GM18526 (cell line): ENCODE data around the gene CFTR.

Experiments
- POLR2A ChIP-seq: IDR thresholded peaks from 3 replicates; pipeline ENCODE4 v1.6.1; 2011; ENCODE audit not compliant: insufficient read length; ENCODE audit errors: extremely low read depth

The CFTR gene

DNA sequence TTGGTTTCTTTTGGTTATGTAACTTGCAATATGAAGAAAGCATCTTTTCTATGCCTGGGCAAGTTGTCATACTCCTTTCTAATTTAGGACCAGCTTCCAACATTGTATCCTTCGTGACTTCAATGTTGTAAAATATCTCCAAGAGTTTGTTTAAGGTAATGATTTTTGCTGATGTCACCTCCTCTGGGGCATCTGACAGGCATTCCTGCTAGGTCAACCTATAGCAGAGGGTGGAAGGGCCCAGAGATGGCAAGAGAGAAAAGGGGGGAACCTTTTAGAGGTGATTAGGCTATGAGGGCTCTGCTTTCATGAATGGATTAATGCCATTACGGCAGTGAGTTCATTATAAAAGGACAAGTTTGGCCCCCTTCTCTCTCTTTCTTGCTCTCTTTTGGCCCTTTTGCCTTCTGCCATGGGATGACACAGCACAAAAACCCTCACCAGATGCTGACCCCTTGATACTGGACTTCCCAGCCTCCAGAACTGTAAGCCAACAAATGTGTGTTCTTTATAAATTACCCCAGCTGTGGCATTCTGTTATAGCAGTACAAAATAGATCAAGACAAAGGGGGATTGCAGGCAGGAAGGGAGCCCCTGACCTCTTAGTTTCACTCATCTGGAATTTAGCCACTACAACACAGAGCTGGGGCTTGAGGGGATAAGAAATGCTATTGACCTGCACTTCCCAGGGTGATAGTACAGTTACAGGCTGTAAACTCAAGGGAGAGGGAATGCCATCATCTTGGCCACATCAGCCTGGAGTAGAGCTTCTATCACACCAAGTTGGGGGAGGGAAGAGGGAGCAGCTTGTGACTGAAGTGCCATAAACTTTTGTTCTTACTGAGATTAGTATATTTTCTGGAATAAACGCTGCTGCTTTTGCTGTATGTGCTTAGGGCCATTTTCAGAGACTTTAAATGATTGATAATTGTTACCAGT is 195.9 kb downstream of the CFTR start:
- TF ChIP-seq POLR2A: no peak

DNA sequence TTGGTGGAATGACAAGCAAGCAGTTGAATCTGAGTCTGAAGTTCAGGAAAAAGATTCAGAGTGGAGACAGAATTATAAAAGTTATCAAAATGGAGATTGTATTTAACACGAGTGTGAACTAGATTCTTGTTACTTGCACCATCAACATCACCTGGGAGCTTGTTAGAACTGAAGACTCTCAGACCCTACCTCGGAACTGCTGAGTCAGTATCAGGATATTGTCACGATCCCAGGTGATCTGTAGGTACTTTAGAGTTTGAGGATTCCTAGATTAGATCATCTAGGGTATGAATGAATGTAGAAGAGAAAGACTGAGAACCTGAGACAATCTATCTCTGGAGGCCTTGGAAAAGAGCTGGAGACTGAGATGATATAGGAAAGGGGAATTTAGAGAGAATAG is 199.3 kb downstream of the CFTR start:
- TF ChIP-seq POLR2A: no peak

DNA sequence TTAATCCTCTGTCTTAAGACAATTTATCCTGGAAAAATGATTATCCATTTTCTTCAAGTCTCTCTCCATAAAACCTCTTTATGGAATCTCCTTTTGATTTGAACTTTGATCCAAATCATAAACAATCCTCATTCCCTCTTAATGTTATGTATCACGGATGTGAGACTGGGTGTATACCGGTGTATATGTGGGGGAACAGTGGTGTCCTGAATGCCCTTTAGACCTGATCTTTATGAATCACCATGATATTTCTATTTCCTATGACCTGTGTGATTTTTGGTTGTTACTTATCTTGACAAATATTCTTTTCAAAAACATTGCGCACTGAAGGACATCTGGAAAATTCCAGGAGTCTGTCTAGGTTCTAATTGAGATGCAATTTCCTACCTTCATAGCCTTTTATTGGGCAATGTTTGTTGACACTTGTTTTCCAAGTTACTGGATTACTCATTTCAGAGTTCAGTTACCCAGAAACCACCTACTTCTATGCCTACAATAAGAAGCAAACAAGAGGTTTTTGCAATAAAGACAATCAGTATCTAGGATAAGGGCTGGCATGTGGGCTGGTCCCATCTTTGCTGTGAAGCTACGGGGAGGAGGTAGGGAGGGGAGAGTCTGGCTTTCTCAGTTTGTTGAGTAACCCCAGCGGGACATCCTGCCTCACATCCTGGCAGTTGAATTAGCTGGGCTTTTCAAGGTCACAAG is 203.0 kb downstream of the CFTR start:
- no peak for TF ChIP-seq POLR2A

DNA sequence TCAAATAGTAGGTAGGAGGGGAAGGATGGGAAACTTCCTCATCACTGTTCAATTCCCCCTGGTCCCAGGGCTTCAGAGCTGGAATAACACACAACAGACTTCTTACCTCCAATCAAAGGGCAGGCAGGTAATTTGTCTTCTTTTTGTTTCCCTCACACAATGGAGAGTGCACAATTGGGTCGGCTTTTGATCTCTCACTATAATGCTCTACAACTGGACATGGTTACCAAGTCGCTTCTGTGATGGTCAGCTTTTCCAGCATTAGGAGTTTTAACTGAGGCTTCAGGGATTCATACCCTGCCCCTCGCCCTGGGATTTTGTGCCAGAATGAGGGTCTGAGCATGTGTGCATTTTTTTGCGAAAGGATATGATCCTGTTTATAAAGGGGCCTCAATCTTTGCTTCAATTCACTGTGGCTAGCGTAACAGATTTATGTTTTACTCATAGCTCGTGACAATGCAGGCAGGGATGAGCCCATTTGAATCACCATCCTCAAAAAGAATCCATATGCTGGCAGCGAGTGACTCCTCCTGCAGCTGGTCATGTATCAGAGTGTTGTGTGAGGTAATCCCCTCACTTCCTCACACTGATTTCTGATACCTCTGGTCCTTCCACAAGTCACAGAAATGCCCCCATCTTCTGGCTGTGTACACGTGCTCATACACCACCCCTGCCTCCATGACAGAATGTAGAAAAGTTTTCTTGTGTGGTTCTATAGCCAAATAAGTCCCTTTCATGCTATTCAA is 203.8 kb downstream of the CFTR start:
- TF ChIP-seq POLR2A: no peak

DNA sequence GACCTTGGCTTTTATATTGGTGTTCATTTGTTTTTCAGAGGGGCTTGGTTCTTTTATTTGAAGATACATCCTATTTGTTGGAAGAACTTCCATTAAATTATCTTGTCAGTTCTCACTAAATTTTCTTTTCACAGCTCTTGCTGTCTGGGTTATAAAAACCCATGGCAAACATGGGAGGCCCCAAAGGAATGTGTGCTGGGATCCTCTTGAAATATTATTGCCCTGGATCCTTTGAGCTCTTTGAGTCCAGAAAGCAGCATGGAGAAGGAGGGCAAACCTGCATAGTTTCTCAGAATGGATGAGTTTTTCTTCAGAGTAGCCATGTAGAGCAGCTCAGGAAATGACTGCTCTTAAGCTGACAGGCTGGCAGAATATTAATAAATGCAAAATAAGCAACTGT is 206.0 kb downstream of the CFTR start:
- TF ChIP-seq POLR2A: no peak

DNA sequence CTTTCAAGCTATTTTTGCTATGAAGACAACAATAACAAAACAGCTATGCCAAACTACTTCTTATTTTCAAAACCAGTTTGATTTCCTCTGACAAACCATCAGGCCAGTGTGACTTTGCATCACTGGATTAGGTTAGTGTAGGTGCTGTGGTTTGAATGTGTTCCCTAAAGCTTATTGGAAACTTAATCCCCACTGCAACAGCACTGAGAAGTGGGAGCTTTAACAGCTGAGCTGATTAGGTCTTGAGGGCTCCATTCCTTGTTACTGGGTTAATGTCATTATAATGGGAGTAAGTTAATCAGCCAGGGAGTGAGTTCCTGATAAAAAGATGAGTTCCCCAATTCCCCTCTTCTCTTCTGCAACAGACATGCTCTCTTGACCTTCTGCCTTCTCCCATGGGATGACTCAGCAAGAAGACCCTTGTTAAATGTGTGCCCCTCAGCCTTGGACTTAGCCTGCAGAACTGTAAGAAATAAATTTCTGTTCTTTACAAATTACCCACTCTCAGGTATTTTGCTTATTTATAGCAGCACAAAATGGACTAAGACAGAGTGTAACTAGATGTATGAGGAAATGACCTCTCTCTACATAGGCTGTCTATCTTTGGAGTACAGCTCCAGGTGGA is 206.6 kb downstream of the CFTR start:
- TF ChIP-seq POLR2A: no peak

DNA sequence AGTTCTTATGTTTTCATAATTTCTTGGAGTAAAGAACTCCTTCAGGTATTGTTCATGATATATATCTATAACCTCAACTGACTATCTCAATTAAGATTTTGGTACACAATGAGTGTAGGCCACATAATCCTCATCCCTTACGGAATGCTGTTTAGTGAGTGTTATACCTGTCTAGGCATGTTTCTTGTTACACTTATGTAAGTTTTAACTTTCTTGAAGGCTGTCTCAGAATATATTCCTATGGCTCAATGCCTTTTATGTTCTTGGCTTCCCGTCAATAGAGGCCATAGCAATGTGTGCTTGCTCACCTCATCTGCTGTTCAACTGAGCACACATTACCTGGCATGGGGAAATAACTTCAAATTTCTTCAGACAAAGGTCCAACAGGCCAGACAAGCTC is 208.3 kb downstream of the CFTR start:
- no peak for TF ChIP-seq POLR2A

DNA sequence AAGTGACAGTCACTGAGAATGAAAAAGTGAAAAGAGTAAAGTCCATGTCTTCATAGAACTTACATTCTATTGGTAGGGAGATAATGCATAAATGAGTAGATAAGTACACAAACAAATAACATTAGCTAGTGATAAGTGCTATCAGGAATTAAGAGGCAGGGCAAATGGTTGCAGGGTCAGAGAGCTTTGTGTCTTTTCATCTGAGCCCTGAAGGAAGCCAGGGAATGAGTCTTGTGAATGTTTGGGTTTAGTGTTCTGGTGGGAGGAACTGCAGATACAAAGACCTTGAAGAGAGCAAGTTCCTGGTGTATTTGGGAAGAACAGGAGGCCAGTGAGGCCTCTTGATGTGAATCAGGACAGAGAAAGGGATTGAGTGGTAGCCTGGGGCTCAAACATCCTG is 209.6 kb downstream of the CFTR start:
- TF ChIP-seq POLR2A: no peak

DNA sequence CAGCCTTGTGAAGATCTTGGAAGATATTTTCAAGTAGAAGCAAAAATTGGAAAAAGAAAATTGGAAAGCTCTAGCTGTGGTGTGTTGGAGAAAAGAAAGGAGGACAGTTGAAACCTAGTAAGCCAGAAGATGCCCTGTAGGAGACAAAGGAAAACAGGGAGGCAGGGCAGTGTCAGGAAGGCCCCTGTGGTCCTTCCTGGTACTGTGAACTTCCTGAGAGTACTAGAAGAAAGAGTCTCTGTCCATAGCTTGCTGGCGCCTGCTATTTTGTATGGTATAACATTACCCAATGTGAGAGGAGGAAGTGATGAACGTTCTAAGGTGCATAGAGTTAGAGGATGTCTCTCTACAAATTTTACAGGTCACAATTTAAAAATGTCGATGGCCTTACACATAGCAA is 210.3 kb downstream of the CFTR start:
- no peak for TF ChIP-seq POLR2A

DNA sequence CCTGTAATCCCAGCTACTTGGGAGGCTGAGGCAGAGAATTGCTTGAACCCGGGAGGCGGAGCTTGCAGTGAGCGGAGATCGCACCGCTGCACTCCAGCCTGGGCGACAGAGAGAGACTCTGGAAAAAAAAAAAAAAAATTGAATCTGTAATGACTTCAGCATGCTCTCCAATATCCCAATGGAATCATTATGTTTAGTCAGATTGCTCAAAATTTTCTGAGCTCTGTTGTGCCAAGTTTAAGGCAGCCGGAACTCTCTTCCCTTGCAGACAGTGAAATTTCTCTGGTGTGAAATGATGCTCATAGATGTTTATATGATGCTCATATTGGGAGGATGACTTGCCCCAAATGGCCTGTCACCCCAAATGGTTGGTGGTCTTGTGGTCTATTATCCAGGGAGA is 212.5 kb downstream of the CFTR start:
- no peak for TF ChIP-seq POLR2A

DNA sequence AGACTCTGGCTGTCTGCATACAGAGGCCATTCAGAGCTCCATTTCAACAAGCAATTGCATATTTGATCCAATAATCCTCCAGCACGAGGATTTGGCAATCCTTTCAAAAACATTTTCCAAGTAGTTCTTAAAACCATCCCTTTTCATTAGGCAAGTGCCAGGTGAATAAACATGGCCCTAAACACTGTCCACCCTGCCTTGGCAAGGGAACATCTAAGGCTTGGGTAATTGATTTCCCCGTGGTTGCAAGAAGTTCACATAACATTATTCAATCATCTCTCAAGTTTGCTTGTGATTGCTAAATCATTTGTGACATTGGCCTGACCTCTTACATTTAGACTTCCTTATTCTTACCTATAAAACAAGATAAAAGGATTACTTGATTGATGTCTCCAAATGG is 218.2 kb downstream of the CFTR start:
- TF ChIP-seq POLR2A: no peak

DNA sequence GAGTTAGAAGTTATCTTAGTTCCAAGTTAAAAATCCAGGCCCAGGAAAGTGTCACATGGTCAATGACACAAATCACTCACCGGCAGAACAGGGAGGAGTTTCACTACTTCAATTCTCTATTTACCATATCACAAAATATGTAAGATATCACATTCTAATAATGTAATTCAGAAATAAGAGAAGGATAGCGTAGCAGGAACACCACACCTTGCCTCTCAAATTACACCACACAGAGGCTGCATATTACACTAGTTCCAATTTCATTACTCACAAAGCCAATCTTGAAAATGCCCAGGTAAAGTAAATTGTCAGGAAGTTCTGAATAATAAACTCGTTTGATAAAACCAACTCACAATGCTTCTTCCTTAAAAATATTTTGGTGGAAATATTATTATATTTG is 224.2 kb downstream of the CFTR start:
- TF ChIP-seq POLR2A: no peak

DNA sequence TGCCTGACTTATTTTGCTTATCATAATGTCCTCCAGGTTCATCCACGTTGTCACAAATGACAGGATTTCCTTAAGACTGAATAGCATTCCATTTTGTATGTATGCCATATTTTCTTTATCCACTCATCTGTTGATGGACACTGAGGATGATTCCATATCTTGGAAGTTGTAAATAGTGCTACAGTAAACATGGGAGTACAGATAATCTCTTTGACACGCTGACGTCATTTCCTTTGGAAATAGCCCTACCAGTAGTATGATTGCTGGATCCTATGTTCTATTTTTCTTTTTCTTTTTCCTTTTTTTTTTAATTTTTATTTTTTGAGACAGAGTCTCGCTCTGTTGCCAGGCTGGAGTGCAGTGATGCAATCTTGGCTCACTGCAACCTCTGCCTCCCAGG is 225.8 kb downstream of the CFTR start:
- TF ChIP-seq POLR2A: no peak

DNA sequence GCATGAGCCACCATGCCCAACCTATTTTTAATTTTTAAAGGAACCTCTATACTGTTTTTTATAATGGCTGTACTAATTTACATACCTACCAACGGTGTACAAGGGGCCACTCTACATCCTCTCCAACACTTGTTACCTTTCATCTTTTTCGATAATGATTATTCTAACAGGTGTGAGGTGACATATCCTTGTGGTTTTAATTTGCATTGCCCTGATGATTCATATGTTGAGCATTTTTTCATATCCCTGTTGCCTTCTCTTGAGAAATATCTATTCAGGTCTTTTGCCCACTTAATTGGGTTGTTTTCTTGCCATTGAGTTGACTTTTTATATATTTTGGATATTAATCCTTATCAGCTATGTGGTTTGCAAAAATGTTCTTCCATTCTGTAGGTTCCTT is 226.4 kb downstream of the CFTR start:
- no peak for TF ChIP-seq POLR2A

DNA sequence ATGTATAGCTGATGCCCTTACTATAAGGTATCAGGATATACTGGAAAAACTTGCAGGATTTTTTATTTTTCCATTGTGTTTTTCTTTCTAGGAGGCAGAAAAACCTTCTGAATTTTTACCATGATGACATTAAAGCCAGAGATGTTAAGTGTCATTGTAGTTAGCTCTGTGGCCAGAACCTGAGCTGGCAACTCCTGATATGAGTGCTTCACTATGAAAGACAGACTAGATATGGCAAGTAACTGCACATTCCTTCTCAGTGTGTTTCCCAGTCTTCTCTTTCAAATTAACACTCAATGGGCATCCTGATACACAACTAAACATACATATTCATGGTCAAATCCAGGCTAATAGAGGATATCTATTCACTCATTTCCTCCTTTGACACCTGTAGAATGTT is 227.3 kb downstream of the CFTR start:
- no peak for TF ChIP-seq POLR2A

DNA sequence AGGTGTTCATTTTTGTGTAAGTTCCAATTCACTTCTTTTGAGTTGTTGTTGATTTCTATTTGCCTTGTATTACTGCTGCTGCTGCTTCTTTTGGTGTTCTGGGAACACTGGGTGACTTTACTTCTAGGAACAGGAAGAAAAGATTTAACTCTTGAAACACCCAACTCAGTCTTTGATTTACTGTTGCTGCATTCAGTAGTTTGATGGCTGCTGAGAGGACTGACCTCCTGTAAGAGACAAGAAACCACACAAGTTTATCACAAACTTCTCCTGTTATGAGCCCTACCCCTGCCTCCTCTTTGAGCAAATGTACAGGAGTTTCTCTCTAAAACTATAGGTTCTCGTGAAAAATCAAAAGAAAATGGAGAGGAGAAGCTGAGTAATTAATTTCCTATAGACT is 231.7 kb downstream of the CFTR start:
- TF ChIP-seq POLR2A: no peak
